Right lobe of liver (tissue), 4 donors: ENCODE measurements around the gene NCL.

Experiments
- POLR2A ChIP-seq: fragments of 450-650 bp; IDR thresholded peaks from one replicate; pipeline ENCODE4 v1.6.1; 2017; ENCODE audit warnings: antibody characterized with exemption, mild to moderate bottlenecking
- TF ChIP-seq, protein P1 (sequence below), 4 donors: fragments of 200-600 bp in 3 of 4; fragments of 450-650 bp in 1 of 4; IDR thresholded peaks; one replicate each; pipeline versions ENCODE4 v1.5.1 to v1.8.0; 2016 to 2022; ENCODE audit warnings: antibody characterized with exemption in 4 of 4, mild to moderate bottlenecking in 2 of 4
- donor health status: DM: no; HTN: no; CAD: no.
- donor health status: DM: no; HTN: no; CAD: no.
- donor health status: DM: no; HTN: yes; CAD: no.

DNA sequence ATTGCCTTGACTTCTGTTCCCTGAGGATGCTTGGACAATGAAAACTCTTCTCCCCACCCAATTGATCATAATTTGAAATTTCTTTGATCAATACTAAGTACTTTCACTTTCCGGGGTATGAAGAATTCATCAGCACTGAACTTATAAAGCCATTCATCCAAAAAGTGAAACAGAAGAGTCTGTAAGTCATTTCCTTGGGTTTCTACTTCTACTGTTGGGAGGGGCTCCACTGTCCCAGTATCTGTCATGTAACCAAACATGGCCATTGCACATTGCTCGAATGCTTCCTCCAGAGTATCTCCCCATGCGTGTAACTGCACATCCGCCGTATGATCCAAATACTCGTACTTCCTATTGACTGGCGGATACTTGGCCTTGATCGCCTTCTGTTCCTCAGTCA lies 30.3 kb downstream of the NCL start:
- no peak for TF ChIP-seq POLR2A
- TF ChIP-seq, protein P1, sequence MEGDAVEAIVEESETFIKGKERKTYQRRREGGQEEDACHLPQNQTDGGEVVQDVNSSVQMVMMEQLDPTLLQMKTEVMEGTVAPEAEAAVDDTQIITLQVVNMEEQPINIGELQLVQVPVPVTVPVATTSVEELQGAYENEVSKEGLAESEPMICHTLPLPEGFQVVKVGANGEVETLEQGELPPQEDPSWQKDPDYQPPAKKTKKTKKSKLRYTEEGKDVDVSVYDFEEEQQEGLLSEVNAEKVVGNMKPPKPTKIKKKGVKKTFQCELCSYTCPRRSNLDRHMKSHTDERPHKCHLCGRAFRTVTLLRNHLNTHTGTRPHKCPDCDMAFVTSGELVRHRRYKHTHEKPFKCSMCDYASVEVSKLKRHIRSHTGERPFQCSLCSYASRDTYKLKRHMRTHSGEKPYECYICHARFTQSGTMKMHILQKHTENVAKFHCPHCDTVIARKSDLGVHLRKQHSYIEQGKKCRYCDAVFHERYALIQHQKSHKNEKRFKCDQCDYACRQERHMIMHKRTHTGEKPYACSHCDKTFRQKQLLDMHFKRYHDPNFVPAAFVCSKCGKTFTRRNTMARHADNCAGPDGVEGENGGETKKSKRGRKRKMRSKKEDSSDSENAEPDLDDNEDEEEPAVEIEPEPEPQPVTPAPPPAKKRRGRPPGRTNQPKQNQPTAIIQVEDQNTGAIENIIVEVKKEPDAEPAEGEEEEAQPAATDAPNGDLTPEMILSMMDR (IDR thresholded peaks at IDR 0.05): no peak
